Measurements from ENCODE around the gene PHC3.
"Not testable (repeated sequence)": the region's sequence is repeated elsewhere in the genome, so short reads cannot be mapped to it uniquely, and the experiment has no call there.

Gene PHC3

GRCh38 chr3:170117134-170117533, 64.4 kb downstream of the PHC3 start:
- DNase-seq, result no peak

- DNase-seq, result not testable (repeated sequence)
Measured at GRCh38 chr3:170114165-170114564, 67.4 kb downstream of the PHC3 start.

GRCh38 chr3:170111147-170111771, 70.3 kb downstream of the PHC3 start:
- no peak for DNase-seq

- DNase-seq, result no peak
Measured at GRCh38 chr3:170109579-170110293, 71.8 kb downstream of the PHC3 start.

GRCh38 chr3:170108955-170109354, 72.6 kb downstream of the PHC3 start:
- no peak for DNase-seq

GRCh38 chr3:170107941-170108340, 73.6 kb downstream of the PHC3 start:
- DNase-seq, result no peak

GRCh38 chr3:170102431-170102830, 79.1 kb downstream of the PHC3 start:
- DNase-seq, result no peak

GRCh38 chr3:170100944-170101343, 80.6 kb downstream of the PHC3 start:
- no peak for DNase-seq

- no peak for DNase-seq
Measured at GRCh38 chr3:170098753-170099152, 82.8 kb downstream of the PHC3 start.

GRCh38 chr3:170096342-170096741, 85.2 kb downstream of the PHC3 start:
- DNase-seq, result no peak

GRCh38 chr3:170095771-170096170, 85.8 kb downstream of the PHC3 start:
- no peak for DNase-seq

- no peak for DNase-seq
Measured at GRCh38 chr3:170092907-170093306, 88.6 kb downstream of the PHC3 start.

GRCh38 chr3:170090601-170090981, 90.9 kb downstream of the PHC3 start:
- DNase-seq, result no peak

- no peak for DNase-seq
Measured at GRCh38 chr3:170089862-170090600, 91.5 kb downstream of the PHC3 start.

- DNase-seq, result no peak
Measured at GRCh38 chr3:170085396-170085795, 96.1 kb downstream of the PHC3 start.

GRCh38 chr3:170083343-170083742, 98.2 kb downstream of the PHC3 start:
- DNase-seq, result no peak

GRCh38 chr3:170081079-170081741, 100.3 kb downstream of the PHC3 start:
- DNase-seq, result no peak

- DNase-seq, result no peak
Measured at GRCh38 chr3:170080605-170081004, 100.9 kb downstream of the PHC3 start.

- DNase-seq, result no peak
Measured at GRCh38 chr3:170079536-170080165, 101.9 kb downstream of the PHC3 start.

- DNase-seq, result no peak
Measured at GRCh38 chr3:170078620-170079281, 102.8 kb downstream of the PHC3 start.

GRCh38 chr3:170077361-170077760, 104.2 kb downstream of the PHC3 start:
- DNase-seq, result no peak

- no peak for DNase-seq
Measured at GRCh38 chr3:170076715-170077238, 104.8 kb downstream of the PHC3 start.
